GM23248 (cell line): ENCODE data around the gene MXD3. TPM values are rescaled to one million over a fixed set of nuclear protein-coding genes. Genes with fewer than 3 reads are reported as not detected.
A peak's percentile ranks its signal among the peaks of the same experiment; 100 is the strongest.

Experiments
- DNase-seq: peaks from one replicate; pipeline ENCODE4 v3.0.0-alpha.2; 2015
- H2AFZ ChIP-seq: fragments of 200-600 bp; sonication (generic); 2 replicates; pipeline ENCODE4 v1.6.1; 2016; ENCODE audit warnings: antibody characterized with exemption
- H3F3A ChIP-seq: fragments of 200-600 bp; sonication (generic); 2 replicates; pipeline ENCODE4 v1.6.1; 2016; ENCODE audit warnings: mild to moderate bottlenecking, antibody characterized with exemption, mixed run types; ENCODE audit not compliant: insufficient read depth
- H3K27ac ChIP-seq: fragments of 200-600 bp; sonication (generic); 2 replicates; pipeline ENCODE4 v1.5.1; 2016; ENCODE audit warnings: mild to moderate bottlenecking
- H3K27me3 ChIP-seq: fragments of 200-600 bp; sonication (generic); replicated peaks from 2 replicates; pipeline ENCODE4 v1.6.1; 2016; ENCODE audit warnings: mild to moderate bottlenecking; ENCODE audit not compliant: insufficient read depth
- H3K36me3 ChIP-seq: fragments of 200-600 bp; sonication (generic); 2 replicates; pipeline ENCODE4 v1.6.1; 2016; ENCODE audit warnings: low read depth, mild to moderate bottlenecking
- H3K4me1 ChIP-seq: fragments of 200-600 bp; sonication (generic); 2 replicates; pipeline ENCODE4 v1.6.1; 2016; ENCODE audit warnings: mild to moderate bottlenecking; ENCODE audit not compliant: insufficient read depth
- H3K4me2 ChIP-seq: fragments of 200-600 bp; sonication (generic); one replicate; pipeline ENCODE4 v1.6.1; 2016; ENCODE audit warnings: mild to moderate bottlenecking; ENCODE audit not compliant: unreplicated experiment
- H3K4me3 ChIP-seq: fragments of 200-600 bp; sonication (generic); 2 replicates; pipeline ENCODE4 v1.5.1; 2016; ENCODE audit warnings: mild to moderate bottlenecking
- H3K79me2 ChIP-seq: fragments of 200-600 bp; sonication (generic); 2 replicates; pipeline ENCODE4 v1.6.1; 2016; ENCODE audit warnings: mild to moderate bottlenecking; ENCODE audit not compliant: insufficient read depth
- H3K9ac ChIP-seq: fragments of 200-600 bp; sonication (generic); 2 replicates; pipeline ENCODE4 v1.6.1; 2016; ENCODE audit warnings: mild to moderate bottlenecking
- H3K9me2 ChIP-seq: fragments of 200-600 bp; sonication (generic); 2 replicates; pipeline ENCODE4 v1.6.1; 2016; ENCODE audit warnings: mixed run types, mild to moderate bottlenecking, moderate library complexity; ENCODE audit not compliant: insufficient read depth
- H3K9me3 ChIP-seq: fragments of 200-600 bp; sonication (generic); one replicate; pipeline ENCODE4 v1.6.1; 2017; ENCODE audit warnings: low read depth
- H4K20me1 ChIP-seq: fragments of 200-600 bp; sonication (generic); 2 replicates; pipeline ENCODE4 v1.6.0; 2016; ENCODE audit not compliant: insufficient read depth
- EZH2 ChIP-seq: fragments of 200-600 bp; sonication (generic); IDR thresholded peaks from 2 replicates; pipeline ENCODE4 v1.6.1; 2018; ENCODE audit warnings: antibody characterized with exemption, mild to moderate bottlenecking; ENCODE audit not compliant: insufficient read depth, poor library complexity, severe bottlenecking
- EZH2phosphoT487 ChIP-seq: fragments of 200-600 bp; sonication (generic); IDR thresholded peaks from 2 replicates; pipeline ENCODE4 v1.6.1; 2018; ENCODE audit warnings: antibody characterized with exemption, moderate library complexity, mild to moderate bottlenecking, low read depth; ENCODE audit not compliant: insufficient read depth
- WGBS, 2 experiments: methylation state at CpG; one replicate each; pipeline ENCODE4 v1.1.6; 2015 to 2017; ENCODE audit warnings: low lambda C conversion rate in 2 of 2, low coverage in 1 of 2; ENCODE audit errors: missing lambda C conversion rate in 2 of 2; 5-methylcytosine and 5-hydroxymethylcytosine counted together
- in situ Hi-C: fragments of 300-500 bp; cut with MboI; formaldehyde crosslinking; loops from 2 replicates; pipeline ENCODE4 v1.15.0; 2020
- polyA plus RNA-seq: library from polyadenylated mRNA; unstranded; fragments of >200 nt; fragmentation: Nextera tagmentation; extraction: Ambion mirVana; gene quantifications from 2 replicates; pipeline ENCODE4 v1.2.1, GENCODE V29; 2016
- total RNA-seq: library from RNA; depleted of rRNA; stranded (reverse); fragments of >200 nt; shearing (Covaris generic); gene quantifications from 2 replicates; pipeline ENCODE4 v1.2.3, GENCODE V29; 2014

The MXD3 gene
- total and polyA plus RNA-seq, 2 experiments from 2014 or later: 6.5 to 7.8 TPM

GRCh38 chr5:177275883-177276282, 35.8 kb downstream of the MXD3 start:
- TF ChIP-seq EZH2 (no peak), EZH2phosphoT487 (no peak)
- H3K4me3 ChIP-seq: no peak overlapping the region
- H2AFZ ChIP-seq: no peak overlapping the region
- no peaks in the 10 kb centered on the region for H4K20me1 ChIP-seq
- no peaks in the 10 kb centered on the region for H3K27me3 ChIP-seq
- DNase-seq: no peak
- H3K4me2 ChIP-seq: no peak overlapping the region
- H3K79me2 ChIP-seq: no peaks in the 10 kb centered on the region
- H3K9me2 ChIP-seq: no peaks in the 10 kb centered on the region
- H3K36me3 ChIP-seq: peaks cover 54% of the 10 kb centered on the region
- no peaks in the 10 kb centered on the region for H3K9me3 ChIP-seq
- in situ Hi-C loops: no loop called here
- H3K9ac ChIP-seq: no peak overlapping the region
- H3K27ac ChIP-seq: no peak overlapping the region
- H3K4me1 ChIP-seq: no peaks in the 10 kb centered on the region
- H3F3A ChIP-seq: peaks cover 13% of the 10 kb centered on the region
- WGBS, 2 experiments: 87 to 90% methylated on average over 6 of the region's 6 CpGs

GRCh38 chr5:177271113-177271512, 40.6 kb downstream of the MXD3 start:
- no peak overlapping the region for H3K9ac ChIP-seq
- no peak for TF ChIP-seq EZH2
- DNase-seq: peak; percentile 6
- H3F3A ChIP-seq: peaks cover 11% of the 10 kb centered on the region
- no peak overlapping the region for H3K4me3 ChIP-seq
- H4K20me1 ChIP-seq: no peaks in the 10 kb centered on the region
- WGBS, 2 experiments: 95 to 97% methylated on average over 4 of the region's 4 CpGs
- no peaks in the 10 kb centered on the region for H3K79me2 ChIP-seq
- peaks cover 40% of the 10 kb centered on the region for H3K36me3 ChIP-seq
- no peaks in the 10 kb centered on the region for H3K4me1 ChIP-seq
- no peaks in the 10 kb centered on the region for H3K9me3 ChIP-seq
- H2AFZ ChIP-seq: no peak overlapping the region
- H3K4me2 ChIP-seq: no peak overlapping the region
- no peaks in the 10 kb centered on the region for H3K27me3 ChIP-seq
- no peak overlapping the region for H3K27ac ChIP-seq
- in situ Hi-C loops: no loop called here
- no peaks in the 10 kb centered on the region for H3K9me2 ChIP-seq

- no peaks in the 10 kb centered on the region for H3K79me2 ChIP-seq
- TF ChIP-seq EZH2 (no peak), EZH2phosphoT487 (no peak)
- no peak overlapping the region for H3K4me3 ChIP-seq
- no peaks in the 10 kb centered on the region for H3K9me3 ChIP-seq
- H3K9me2 ChIP-seq: no peaks in the 10 kb centered on the region
- H3K27ac ChIP-seq: no peak overlapping the region
- no peaks in the 10 kb centered on the region for H4K20me1 ChIP-seq
- DNase-seq: no peak
- H3K36me3 ChIP-seq: peaks cover 35% of the 10 kb centered on the region
- in situ Hi-C loops: no loop called here
- no peaks in the 10 kb centered on the region for H3K27me3 ChIP-seq
- no peak overlapping the region for H3K4me2 ChIP-seq
- H2AFZ ChIP-seq: no peak overlapping the region
- WGBS, 2 experiments: 66 to 68% methylated on average over 3 of the region's 3 CpGs
- H3F3A ChIP-seq: peaks cover 11% of the 10 kb centered on the region
- no peak overlapping the region for H3K9ac ChIP-seq
- no peaks in the 10 kb centered on the region for H3K4me1 ChIP-seq
Measured at GRCh38 chr5:177270653-177271052, 41.0 kb downstream of the MXD3 start.

DNA sequence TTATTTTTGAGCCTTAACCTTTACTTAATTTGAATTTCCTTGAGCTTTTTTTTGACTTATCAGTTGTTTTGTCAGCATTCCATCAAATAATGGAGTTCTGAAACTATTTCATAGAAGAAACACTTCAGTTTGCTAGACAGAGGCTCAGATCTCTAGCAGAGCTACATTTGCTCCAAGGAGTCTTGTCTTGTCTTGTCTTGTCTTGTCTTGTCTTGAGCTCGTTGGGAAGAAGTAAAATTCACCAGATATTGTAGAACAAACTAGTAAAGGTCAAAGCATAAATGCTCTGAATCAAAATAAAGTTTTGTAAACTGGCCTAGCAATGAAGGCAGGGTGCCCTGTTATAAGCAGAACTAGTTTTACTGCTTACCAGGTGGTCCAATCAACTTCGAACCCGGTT, 41.7 kb downstream of the MXD3 start:
- H3K9me2 ChIP-seq: no peaks in the 10 kb centered on the region
- in situ Hi-C loops: no loop called here
- peaks cover 32% of the 10 kb centered on the region for H3K36me3 ChIP-seq
- TF ChIP-seq EZH2phosphoT487: no peak
- no peak for TF ChIP-seq EZH2
- H3K4me2 ChIP-seq: no peak overlapping the region
- no peaks in the 10 kb centered on the region for H4K20me1 ChIP-seq
- no peaks in the 10 kb centered on the region for H3K79me2 ChIP-seq
- H3K4me3 ChIP-seq: no peak overlapping the region
- no peaks in the 10 kb centered on the region for H3K9me3 ChIP-seq
- no peaks in the 10 kb centered on the region for H3K27me3 ChIP-seq
- H3K9ac ChIP-seq: no peak overlapping the region
- no peaks in the 10 kb centered on the region for H3K4me1 ChIP-seq
- DNase-seq: no peak
- 95 to 99% methylated on average over 3 of the region's 3 CpGs for WGBS, 2 experiments
- no peak overlapping the region for H2AFZ ChIP-seq
- peaks cover 11% of the 10 kb centered on the region for H3F3A ChIP-seq
- no peak overlapping the region for H3K27ac ChIP-seq
